Liver (tissue), 3 donors: ENCODE results near the gene EXOC4.

Source experiments
- EGR1 ChIP-seq, 2 donors: IDR thresholded peaks; 2 replicates each; pipeline ENCODE4 v1.6.1; 2016 to 2018; ENCODE audit warnings: antibody characterized with exemption in 2 of 2, low read depth in 2 of 2
- GABPA ChIP-seq, 2 donors: IDR thresholded peaks in 1 of 2; conservative IDR thresholded peaks in 1 of 2; 2 replicates each; pipeline ENCODE4 v1.6.1; 2016; ENCODE audit warnings: antibody characterized with exemption in 2 of 2, mild to moderate bottlenecking in 1 of 2, moderate library complexity in 1 of 2
- RAD21 ChIP-seq, 2 donors: IDR thresholded peaks; 2 replicates each; pipeline ENCODE4 v1.6.1; 2016; ENCODE audit warnings: antibody characterized with exemption in 2 of 2, mild to moderate bottlenecking in 2 of 2
- TF ChIP-seq, protein P1 (sequence below): fragments of 150-350 bp; IDR thresholded peaks from 2 replicates; pipeline ENCODE4 v1.5.1; 2017; ENCODE audit warnings: improper control_type of control experiment, low read depth, low read length; ENCODE audit not compliant: missing input control
- TF ChIP-seq, protein P2 (sequence below): IDR thresholded peaks from 2 replicates; pipeline ENCODE4 v1.6.1; 2016; ENCODE audit warnings: antibody characterized with exemption
- donor health status: healthy.
- donor health status: healthy.

DNA sequence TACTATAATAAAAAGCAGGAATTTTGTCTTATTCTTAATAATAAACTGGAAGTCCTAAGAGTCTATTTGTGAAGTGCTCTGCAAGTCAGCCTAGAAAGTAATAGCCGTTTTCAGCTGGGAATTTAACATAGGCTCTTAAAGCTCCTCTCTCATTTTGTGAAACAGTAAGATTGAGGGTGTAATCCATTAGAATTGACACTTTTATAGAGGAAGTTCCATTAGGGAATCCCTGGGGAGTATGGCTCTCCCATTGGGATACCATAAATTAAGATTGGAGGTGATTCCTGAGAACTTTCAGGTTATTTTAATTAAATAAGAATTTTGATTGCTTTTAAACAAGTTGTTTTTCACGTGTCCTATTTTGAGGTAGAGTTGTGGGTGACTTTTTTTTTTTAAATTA lies 68.0 kb downstream of the EXOC4 start:
- TF ChIP-seq, protein P1, sequence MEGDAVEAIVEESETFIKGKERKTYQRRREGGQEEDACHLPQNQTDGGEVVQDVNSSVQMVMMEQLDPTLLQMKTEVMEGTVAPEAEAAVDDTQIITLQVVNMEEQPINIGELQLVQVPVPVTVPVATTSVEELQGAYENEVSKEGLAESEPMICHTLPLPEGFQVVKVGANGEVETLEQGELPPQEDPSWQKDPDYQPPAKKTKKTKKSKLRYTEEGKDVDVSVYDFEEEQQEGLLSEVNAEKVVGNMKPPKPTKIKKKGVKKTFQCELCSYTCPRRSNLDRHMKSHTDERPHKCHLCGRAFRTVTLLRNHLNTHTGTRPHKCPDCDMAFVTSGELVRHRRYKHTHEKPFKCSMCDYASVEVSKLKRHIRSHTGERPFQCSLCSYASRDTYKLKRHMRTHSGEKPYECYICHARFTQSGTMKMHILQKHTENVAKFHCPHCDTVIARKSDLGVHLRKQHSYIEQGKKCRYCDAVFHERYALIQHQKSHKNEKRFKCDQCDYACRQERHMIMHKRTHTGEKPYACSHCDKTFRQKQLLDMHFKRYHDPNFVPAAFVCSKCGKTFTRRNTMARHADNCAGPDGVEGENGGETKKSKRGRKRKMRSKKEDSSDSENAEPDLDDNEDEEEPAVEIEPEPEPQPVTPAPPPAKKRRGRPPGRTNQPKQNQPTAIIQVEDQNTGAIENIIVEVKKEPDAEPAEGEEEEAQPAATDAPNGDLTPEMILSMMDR, result no peak
- TF ChIP-seq GABPA (IDR thresholded peaks at IDR 0.05 in 1 of 2, conservative IDR thresholded peaks at IDR 0.05 in 1 of 2) (no peak), EGR1 (IDR thresholded peaks at IDR 0.05; ENCODE audit: low read depth in 2 of 2) (no peak), RAD21 (IDR thresholded peaks at IDR 0.05) (no peak)
- TF ChIP-seq, protein P2, sequence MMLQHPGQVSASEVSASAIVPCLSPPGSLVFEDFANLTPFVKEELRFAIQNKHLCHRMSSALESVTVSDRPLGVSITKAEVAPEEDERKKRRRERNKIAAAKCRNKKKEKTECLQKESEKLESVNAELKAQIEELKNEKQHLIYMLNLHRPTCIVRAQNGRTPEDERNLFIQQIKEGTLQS, result no peak
